ENCODE measurements around the gene PSMD13. TPM values are rescaled to one million over a fixed set of nuclear protein-coding genes. Genes with fewer than 3 reads are reported as not detected.

The PSMD13 gene
- total RNA-seq, 1 experiment from 2014 or later = 141 TPM

- no peak overlapping the region for H3K23ac ChIP-seq (ENCODE audit: insufficient read length, low read depth, low read length)
- no peak overlapping the region for H2BK12ac ChIP-seq (ENCODE audit: insufficient read length, low read depth, low read length)
- H2BK15ac ChIP-seq (ENCODE audit: low read depth, low read length) = no peak overlapping the region
- H4K8ac ChIP-seq (replicated peaks; ENCODE audit: insufficient read length, low read depth, low read length) = no peak overlapping the region
- H4K91ac ChIP-seq (ENCODE audit: insufficient read length, low read depth, low read length) = no peak overlapping the region
- H3K23me2 ChIP-seq (ENCODE audit: insufficient read length, low read depth, low read length, poor library complexity, severe bottlenecking) = peaks cover 21% of the 10 kb centered on the region
- no peaks in the 10 kb centered on the region; the same call in 1 of the 2 replicates for H3K4me1 ChIP-seq (ENCODE audit: insufficient read depth, low read length)
- H2BK120ac ChIP-seq (ENCODE audit: low read depth, low read length, poor library complexity, severe bottlenecking) = no peak overlapping the region
- H3K27ac ChIP-seq (ENCODE audit: insufficient read length, low read depth, low read length) = no peak overlapping the region
- H2AFZ ChIP-seq (ENCODE audit: low read length) = no peak overlapping the region
- no peak for DNase-seq
- no peak overlapping the region for H3T11ph ChIP-seq (ENCODE audit: low read length)
- no peak overlapping the region for H4K5ac ChIP-seq (ENCODE audit: insufficient read length, low read depth, low read length)
- WGBS (ENCODE audit: extremely low coverage, insufficient read length, low lambda C conversion rate) = no CpG with 5 or more reads among the region's 12 CpGs
- peaks cover 10 to 40% (median 26%) of the 10 kb centered on the region in 3 experiments for H3K36me3 Mint-ChIP-seq (ENCODE audit: insufficient read depth in 1 of 3, low read depth in 3 of 3)
- no peak overlapping the region for H3K9ac ChIP-seq (ENCODE audit: extremely low read depth, insufficient read length, low read length)
- H2BK5ac ChIP-seq (ENCODE audit: insufficient read length, low read length) = no peak overlapping the region
- TF ChIP-seq, protein P1, sequence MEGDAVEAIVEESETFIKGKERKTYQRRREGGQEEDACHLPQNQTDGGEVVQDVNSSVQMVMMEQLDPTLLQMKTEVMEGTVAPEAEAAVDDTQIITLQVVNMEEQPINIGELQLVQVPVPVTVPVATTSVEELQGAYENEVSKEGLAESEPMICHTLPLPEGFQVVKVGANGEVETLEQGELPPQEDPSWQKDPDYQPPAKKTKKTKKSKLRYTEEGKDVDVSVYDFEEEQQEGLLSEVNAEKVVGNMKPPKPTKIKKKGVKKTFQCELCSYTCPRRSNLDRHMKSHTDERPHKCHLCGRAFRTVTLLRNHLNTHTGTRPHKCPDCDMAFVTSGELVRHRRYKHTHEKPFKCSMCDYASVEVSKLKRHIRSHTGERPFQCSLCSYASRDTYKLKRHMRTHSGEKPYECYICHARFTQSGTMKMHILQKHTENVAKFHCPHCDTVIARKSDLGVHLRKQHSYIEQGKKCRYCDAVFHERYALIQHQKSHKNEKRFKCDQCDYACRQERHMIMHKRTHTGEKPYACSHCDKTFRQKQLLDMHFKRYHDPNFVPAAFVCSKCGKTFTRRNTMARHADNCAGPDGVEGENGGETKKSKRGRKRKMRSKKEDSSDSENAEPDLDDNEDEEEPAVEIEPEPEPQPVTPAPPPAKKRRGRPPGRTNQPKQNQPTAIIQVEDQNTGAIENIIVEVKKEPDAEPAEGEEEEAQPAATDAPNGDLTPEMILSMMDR (conservative IDR thresholded peaks at IDR 0.05) = no peak
- no peaks in the 10 kb centered on the region for H3K9me3 ChIP-seq (ENCODE audit: control insufficient read depth, low read depth, low read length)
- H3K4me1 Mint-ChIP-seq = peaks cover 5 to 16% of the 10 kb centered on the region in 2 experiments
- no peak overlapping the region for H2BK20ac ChIP-seq (ENCODE audit: low read depth, low read length, poor library complexity, severe bottlenecking)
- no peak overlapping the region for H3K27ac Mint-ChIP-seq
- H3K14ac ChIP-seq (ENCODE audit: insufficient read depth, low read length) = no peak overlapping the region
- H3K56ac ChIP-seq (ENCODE audit: insufficient read length, low read depth, low read length) = no peak overlapping the region
- H3K18ac ChIP-seq (ENCODE audit: insufficient read length, low read depth, low read length) = no peak overlapping the region
- H3K4ac ChIP-seq (ENCODE audit: low read depth, low read length) = no peak overlapping the region
- no peaks in the 10 kb centered on the region; the same call in 1 of the 2 replicates for H3K27me3 Mint-ChIP-seq (ENCODE audit: low read depth)
- H3K4me2 ChIP-seq (ENCODE audit: insufficient read depth, insufficient read length, low read length) = no peak overlapping the region
- H3K79me2 ChIP-seq (ENCODE audit: insufficient read depth, low read length) = no peaks in the 10 kb centered on the region; the same call in 1 of the 2 replicates
- H3K27me3 ChIP-seq (ENCODE audit: insufficient read depth, low read length) = no peaks in the 10 kb centered on the region
- no peak overlapping the region for H3K4me3 Mint-ChIP-seq
- H3K9me3 Mint-ChIP-seq = no peaks in the 10 kb centered on the region; a peak in 1 of 5 replicates
- no peak overlapping the region for H2AK5ac ChIP-seq (ENCODE audit: insufficient read length, low read length)
- H3K79me1 ChIP-seq (ENCODE audit: insufficient read depth, low read depth, low read length, poor library complexity, severe bottlenecking) = peaks cover 5% of the 10 kb centered on the region
- no peaks in the 10 kb centered on the region for H4K20me1 ChIP-seq (ENCODE audit: control insufficient read depth, insufficient read depth, insufficient read length)
Observed at GRCh38 chr11:204587-205109, 32.1 kb upstream of the PSMD13 start.

Measured in H9 (cell line).